HG02759 (cell line): ENCODE results near the gene TBKBP1.

Experiments
- ATAC-seq: cut with Tn5 transposase; IDR thresholded peaks from one replicate; pipeline ENCODE4 v1.9.1; 2021; ENCODE audit warnings: mild to moderate bottlenecking, moderate library complexity; ENCODE audit not compliant: unreplicated experiment

Gene TBKBP1

DNA sequence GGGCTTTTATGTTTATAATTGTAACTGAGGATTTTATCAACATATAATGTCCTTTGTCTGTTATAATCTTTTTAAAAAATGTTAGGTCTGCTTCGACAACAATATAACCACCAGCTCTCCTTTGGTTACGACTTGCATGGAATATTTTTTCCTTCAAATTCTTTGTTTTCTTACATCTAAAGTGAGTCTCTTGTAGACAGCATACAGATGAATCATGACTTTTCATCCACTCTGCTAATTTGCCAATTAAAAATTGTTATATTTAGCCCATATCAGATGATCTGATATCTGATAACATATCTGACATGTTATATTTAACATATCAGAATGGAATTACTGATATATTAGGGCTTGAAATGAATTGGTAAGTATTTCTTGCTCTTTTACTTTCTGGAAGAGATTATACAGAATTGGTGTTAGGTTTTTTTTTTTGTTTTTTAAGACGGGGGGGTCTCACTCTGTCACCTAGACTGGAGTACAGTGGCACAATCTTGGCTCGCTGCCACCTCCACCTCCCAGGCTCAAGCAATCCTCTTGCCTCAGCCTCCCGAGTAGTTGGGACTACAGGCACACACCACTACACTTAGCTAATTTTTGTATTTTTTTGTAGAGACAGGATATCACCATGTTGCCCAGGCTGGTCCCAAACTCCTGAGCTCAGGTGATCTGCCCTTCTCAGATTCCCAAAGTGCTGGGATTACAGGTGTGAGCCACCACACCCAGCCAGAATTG, 66.6 kb downstream of the TBKBP1 start:
- no peak for ATAC-seq
